PC-3 (cell line): ENCODE results near the gene ATXN2L.

Experiments
- CTCF ChIP-seq: fragments of 300-600 bp; sonication (generic); conservative IDR thresholded peaks from 2 replicates; pipeline ENCODE4 v1.5.1; 2017; ENCODE audit warnings: antibody characterized with exemption, low read depth, mild to moderate bottlenecking, low read length
- EZH2 ChIP-seq: fragments of 300-600 bp; sonication (generic); IDR thresholded peaks from one replicate; pipeline ENCODE4 v1.6.1; 2017; ENCODE audit warnings: antibody characterized with exemption, mild to moderate bottlenecking, low read length; ENCODE audit not compliant: unreplicated experiment
- EZH2phosphoT487 ChIP-seq: fragments of 300-600 bp; sonication (generic); IDR thresholded peaks from 2 replicates; pipeline ENCODE4 v1.6.1; 2018; ENCODE audit warnings: mild to moderate bottlenecking, antibody characterized with exemption, low read length, borderline replicate concordance

GRCh38 chr16:28834873-28835863 lies 12.4 kb downstream of the ATXN2L start:
- TF ChIP-seq EZH2, result no peak
- TF ChIP-seq CTCF, result no peak
- TF ChIP-seq EZH2phosphoT487, result no peak
